HG03103 (cell line): Measurements from ENCODE around the gene PRKG2.
"Not testable (repeated sequence)": the region's sequence is repeated elsewhere in the genome, so short reads cannot be mapped to it uniquely, and the experiment has no call there.

Experiments
- ATAC-seq: cut with Tn5 transposase; IDR thresholded peaks from one replicate; pipeline ENCODE4 v1.9.1; 2021; ENCODE audit warnings: low read depth; ENCODE audit not compliant: unreplicated experiment

Gene PRKG2

GRCh38 chr4:81214881-81215868 is at the start of gene PRKG2:
PRKG2 (minus strand) TSS chr4:81215222; CDS start chr4:81205047, 10,175 bp downstream.
- ATAC-seq, result no peak

GRCh38 chr4:81260443-81261101 is 45.5 kb upstream of the PRKG2 start:
- no peak for ATAC-seq

- ATAC-seq, result no peak
These were observed 44.0 kb upstream of the PRKG2 start for GRCh38 chr4:81258841-81259550.

GRCh38 chr4:81257816-81258215 is 42.8 kb upstream of the PRKG2 start:
- ATAC-seq, result no peak

- no peak for ATAC-seq
These were observed 42.0 kb upstream of the PRKG2 start for GRCh38 chr4:81257021-81257420.

GRCh38 chr4:81256059-81256970 is 41.3 kb upstream of the PRKG2 start:
- ATAC-seq, result no peak

- no peak for ATAC-seq
These were observed 40.5 kb upstream of the PRKG2 start for GRCh38 chr4:81255524-81255923.

GRCh38 chr4:81250430-81250829 is 35.4 kb upstream of the PRKG2 start:
- no peak for ATAC-seq

- no peak for ATAC-seq
These were observed 30.4 kb upstream of the PRKG2 start for GRCh38 chr4:81245218-81246009.

GRCh38 chr4:81237791-81238190 is 22.8 kb upstream of the PRKG2 start:
- ATAC-seq, result no peak

- no peak for ATAC-seq
These were observed 21.1 kb upstream of the PRKG2 start for GRCh38 chr4:81235982-81236749.

GRCh38 chr4:81227968-81228367 is 12.9 kb upstream of the PRKG2 start:
- ATAC-seq, result no peak

- ATAC-seq, result no peak
These were observed 12.1 kb upstream of the PRKG2 start for GRCh38 chr4:81227138-81227537.

- no peak for ATAC-seq
These were observed 10.2 kb upstream of the PRKG2 start for GRCh38 chr4:81225252-81225651.

GRCh38 chr4:81222082-81222472 is 7.1 kb upstream of the PRKG2 start:
- not testable (repeated sequence) for ATAC-seq

- no peak for ATAC-seq
These were observed 6.5 kb upstream of the PRKG2 start for GRCh38 chr4:81221303-81222081.

- no peak for ATAC-seq
These were observed 5.2 kb upstream of the PRKG2 start for GRCh38 chr4:81220271-81220670.

GRCh38 chr4:81218206-81218605 is 3.2 kb upstream of the PRKG2 start:
- ATAC-seq, result no peak
